ENCODE results near the gene DGLUCY.
"Not testable (repeated sequence)": the region's sequence is repeated elsewhere in the genome, so short reads cannot be mapped to it uniquely, and the experiment has no call there.

Gene DGLUCY

GRCh38 chr14:91171291-91171690, 57.4 kb downstream of the DGLUCY start:
- DNase-seq = no peak

- peak; percentile 77 for DNase-seq
Measured at GRCh38 chr14:91173221-91173670, 59.4 kb downstream of the DGLUCY start.

DNA sequence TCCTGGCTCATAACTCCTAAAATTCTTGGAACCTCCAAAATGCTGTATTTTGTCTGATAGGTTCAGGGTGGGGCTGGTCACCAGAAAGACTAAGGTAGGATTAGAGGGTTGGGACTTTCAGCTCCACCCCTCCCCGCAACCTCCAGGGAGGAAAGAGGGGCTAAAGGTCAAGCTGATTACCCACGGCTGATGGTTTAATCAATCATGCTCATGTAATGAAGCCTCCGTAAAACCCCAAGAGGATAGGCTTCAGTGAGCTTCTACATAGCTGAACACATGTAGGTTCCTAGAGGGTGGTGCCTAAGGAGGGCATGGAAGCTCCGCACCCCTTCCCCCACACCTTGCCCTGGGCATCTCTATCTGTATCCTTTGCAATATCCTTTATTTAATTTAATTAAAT, 60.0 kb downstream of the DGLUCY start:
- no peak for DNase-seq

DNA sequence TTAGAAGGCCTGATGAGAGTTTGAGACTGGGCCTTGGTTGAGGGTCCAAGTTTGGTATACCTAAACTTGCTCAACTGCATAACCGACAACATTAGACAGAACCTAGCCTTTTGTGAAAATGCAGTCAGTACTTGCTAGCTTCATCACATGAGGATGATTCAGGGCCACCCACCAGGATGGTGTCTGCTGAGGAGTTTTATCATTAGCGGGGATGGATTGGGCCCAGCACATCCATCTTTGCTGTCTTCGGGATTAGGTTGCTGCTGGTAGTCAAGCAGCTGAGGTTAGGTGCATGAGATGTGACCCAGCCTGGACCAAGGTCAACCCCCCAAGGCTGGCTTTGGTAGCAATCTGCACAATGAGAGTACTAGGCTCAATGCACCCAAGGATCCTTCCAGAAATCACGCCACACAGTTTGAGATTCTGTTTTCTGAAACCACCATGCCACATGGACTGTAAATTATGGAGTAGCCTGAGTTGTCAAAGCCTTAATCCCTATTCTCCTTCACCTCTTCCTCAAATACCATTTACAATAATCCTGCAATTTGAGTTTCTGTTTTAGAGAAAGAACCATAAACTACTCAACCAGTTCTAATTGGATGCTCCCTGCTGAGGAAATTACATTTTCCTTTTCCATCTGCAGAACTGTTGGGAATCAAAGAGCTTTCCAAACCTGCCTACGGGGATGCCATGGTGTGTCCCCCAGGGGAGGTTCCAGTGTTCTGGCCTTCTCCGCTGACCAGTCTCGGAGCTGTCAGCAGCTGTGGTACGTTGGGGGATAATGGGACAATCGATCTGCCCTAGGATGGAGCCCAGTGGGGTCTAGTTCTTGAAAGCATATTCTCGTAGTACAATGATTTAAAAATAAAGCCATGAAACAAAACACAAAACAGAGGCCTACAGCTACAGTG, 61.7 kb downstream of the DGLUCY start:
- no peak for DNase-seq

GRCh38 chr14:91177073-91178034, 63.5 kb downstream of the DGLUCY start:
- DNase-seq = peak; percentile 55

DNA sequence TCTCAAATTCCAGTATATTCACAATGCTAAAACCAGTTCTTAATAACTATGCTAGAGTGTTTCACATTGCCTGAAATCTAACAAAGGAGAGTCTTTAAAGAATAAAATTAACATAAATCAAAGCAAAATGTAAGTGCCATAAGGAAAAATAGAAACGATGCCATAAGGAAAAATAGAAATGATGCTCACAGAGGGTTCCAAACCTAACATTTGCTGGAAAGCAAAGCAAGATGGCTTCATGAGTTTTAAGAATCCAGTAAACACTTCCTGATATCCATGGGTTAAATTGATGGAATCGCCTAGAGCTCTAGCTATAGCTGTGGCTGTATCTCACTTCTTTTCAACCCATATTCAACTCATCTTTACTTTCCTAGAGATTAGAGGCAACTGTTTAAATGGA, 66.7 kb downstream of the DGLUCY start:
- DNase-seq = no peak

GRCh38 chr14:91182753-91183152, 68.9 kb downstream of the DGLUCY start:
- not testable (repeated sequence) for DNase-seq

GRCh38 chr14:91184559-91184958, 70.7 kb downstream of the DGLUCY start:
- DNase-seq = no peak

- DNase-seq = no peak
Measured at GRCh38 chr14:91185721-91186120, 71.8 kb downstream of the DGLUCY start.

DNA sequence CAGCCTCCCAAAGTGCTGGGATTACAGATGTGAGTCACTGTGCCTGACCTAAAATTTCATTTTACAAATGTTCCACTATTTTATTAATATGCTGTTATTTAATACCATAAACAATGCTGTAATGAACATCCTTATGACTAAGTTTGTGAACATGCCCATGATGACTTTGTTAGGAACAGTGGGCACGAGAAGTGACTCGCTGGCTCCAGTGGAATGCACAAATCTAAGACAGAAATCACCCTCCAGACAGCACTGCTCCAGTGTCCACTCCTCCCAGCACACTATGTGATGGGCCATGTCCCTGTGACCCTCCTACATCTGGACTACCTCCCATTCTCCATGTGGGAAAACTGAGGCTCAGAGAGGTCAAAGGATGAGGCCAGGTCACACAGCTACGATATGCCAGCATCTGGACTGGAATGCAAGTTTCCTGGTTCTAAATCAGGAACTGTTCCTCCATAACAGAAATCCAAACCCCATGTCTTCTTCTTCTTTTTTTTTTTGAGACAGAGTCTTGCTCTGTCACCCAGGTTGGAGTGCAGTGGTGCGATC, 72.7 kb downstream of the DGLUCY start:
- DNase-seq = no peak

GRCh38 chr14:91187271-91187670, 73.4 kb downstream of the DGLUCY start:
- no peak for DNase-seq

DNA sequence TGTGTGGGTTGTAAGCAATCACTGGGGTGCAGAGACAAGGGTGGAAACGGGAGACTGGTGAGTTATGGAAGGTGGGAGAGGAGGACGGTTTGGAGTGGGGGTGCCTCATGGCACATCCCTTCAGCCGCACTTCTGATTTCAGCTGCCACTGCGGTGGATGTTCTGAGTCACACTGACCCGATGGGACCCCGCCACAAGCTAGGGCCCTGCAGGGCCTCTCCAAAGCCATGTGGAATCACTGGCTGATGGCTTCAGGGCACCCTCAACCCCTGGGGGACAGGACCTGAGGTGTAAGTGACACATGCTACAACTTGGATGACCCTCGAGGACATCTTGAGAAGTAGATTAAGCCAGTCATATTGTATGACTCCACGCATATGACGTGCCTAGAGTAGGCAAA, 77.0 kb downstream of the DGLUCY start:
- DNase-seq = no peak

- DNase-seq = no peak
Measured at GRCh38 chr14:91193069-91193468, 79.2 kb downstream of the DGLUCY start.

DNA sequence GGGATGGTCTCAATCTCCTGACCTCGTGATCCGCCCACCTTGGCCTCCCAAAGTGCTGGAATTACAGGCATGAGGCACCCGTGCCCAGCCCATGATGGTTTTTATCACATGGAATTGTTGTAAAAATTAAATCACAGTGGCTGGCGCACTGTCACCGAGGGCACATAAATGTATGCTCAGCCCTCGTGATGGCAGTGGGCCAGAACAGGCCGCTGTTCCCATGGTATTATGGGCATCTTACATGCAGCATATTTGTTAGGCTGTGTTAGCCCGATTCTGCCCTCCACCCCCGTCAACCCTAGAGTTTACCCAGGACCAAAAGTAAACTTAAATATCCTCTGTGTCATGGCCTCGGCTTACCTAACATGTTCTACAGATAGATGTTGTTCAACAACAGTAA, 82.0 kb downstream of the DGLUCY start:
- no peak for DNase-seq

- DNase-seq = no peak
Measured at GRCh38 chr14:91197631-91198030, 83.8 kb downstream of the DGLUCY start.

GRCh38 chr14:91200802-91201201, 86.9 kb downstream of the DGLUCY start:
- not testable (repeated sequence) for DNase-seq

DNA sequence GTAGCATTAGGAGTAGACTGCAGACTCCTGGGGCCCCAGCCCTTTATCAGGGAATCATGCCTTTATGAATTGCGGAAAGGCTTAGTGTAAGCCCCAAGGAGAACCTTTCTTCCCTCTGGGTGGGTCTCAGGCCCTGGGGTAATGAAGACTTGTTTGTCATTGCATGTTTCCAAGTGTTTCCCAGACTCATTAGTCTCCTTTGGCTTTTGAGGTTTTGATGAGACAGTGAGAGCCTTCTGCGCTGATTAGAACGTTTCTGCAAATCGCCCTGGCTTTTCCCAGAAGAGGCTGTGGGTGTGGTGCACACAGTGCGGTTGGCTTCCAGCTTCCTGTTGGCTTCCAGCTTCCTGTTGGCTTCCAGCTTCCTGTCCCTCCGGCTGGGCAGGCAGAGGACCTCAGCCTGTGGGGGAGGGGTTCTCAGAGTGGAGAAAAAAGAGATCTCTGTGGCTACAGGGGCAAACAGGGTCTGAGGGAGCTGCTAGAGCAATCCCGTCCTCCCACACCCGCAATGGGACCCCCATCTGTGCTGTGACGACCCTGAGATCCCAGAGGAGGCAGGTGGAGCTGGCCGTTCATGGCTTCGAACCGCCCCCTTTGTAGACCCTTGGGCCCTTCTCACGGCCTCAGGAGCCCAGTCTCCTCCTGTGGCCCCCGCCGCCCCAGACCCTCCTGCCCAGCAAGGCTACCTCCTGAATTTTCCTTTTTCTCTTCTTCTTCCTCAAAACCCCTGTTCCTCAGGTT, 88.5 kb downstream of the DGLUCY start:
- peak; percentile 87 for DNase-seq

DNA sequence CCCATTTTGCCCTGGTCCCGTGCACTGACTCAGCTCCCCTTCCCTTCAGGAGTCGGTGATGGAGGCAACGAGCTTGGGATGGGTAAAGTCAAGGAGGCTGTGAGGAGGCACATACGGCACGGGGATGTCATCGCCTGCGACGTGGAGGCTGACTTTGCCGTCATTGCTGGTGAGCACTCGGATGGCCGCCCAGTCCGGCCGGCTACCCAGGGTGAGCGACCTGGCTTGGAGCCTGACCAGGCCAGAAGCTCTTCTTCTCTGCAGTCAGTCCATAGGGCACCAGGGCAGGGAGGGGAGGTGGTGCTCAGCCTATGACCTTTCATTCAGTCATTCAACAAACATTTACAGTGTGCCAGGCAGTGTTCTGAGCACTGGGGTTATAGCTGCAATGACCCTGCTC, 90.8 kb downstream of the DGLUCY start:
- no peak for DNase-seq

GRCh38 chr14:91205459-91205858, 91.6 kb downstream of the DGLUCY start:
- no peak for DNase-seq

DNA sequence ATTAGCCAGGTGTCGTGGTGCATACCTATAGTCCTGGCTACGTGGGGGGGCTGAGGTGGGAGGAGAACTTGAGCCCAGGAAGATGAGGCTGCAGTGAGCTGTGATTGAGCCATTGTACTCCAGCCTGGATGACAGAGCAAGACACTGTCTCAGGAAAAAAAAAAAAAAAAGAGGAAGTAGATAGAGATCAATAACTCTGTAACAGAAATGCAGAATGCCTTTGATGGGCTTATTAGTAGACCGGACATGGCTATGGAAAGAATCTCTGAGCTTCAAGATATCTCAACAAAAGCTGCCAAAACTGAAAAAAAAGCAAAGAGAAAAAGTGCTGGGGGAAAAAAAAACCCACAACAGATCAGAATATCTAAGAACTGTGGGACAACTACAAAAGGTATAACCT, 93.1 kb downstream of the DGLUCY start:
- no peak for DNase-seq

DNA sequence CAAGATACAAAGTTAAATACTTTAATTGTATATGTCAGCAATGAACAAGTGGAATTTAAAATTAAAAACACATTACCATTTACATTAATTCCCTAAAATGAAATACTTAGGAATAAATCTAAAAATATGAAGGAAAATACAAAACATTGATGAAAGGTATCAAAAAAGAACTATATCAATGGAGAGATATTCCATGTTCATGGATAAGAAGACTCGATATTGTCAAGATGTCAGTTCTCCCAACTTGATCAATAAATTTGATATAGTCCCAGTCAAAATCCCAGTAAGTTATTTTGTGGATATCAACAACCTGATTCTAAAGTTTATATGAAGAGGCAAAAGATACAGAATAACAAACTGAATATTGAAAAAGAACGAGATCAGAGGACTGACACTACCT, 97.1 kb downstream of the DGLUCY start:
- no peak for DNase-seq

GRCh38 chr14:91214306-91214705, 100.4 kb downstream of the DGLUCY start:
- DNase-seq = no peak

DNA sequence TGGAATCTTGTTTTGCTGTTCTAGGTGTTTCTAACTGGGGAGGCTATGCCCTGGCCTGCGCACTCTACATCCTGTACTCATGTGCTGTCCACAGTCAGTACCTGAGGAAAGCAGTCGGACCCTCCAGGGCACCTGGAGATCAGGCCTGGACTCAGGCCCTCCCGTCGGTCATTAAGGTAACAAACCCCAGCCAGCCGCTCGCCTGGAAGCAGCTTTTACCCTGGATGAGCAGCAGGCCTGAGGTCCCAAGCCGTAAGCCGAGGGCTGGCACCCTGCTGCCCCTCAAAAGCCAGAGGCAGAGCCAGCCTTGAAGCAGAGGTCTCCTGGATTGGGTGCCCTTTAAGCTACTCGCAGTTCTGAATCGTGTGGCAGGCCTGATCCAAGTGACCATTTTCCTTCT, 101.5 kb downstream of the DGLUCY start:
- no peak for DNase-seq

Measured in NCI-H2171 (cell line).